GM20000 (cell line): ENCODE measurements around the gene ZNF25.
"Not testable (repeated sequence)": the region's sequence is repeated elsewhere in the genome, so short reads cannot be mapped to it uniquely, and the experiment has no call there.

ENCODE experiments used
- DNase-seq: peaks from one replicate; pipeline ENCODE4 v3.0.0; 2012; ENCODE audit warnings: low spot score
- CTCF ChIP-seq: IDR thresholded peaks from 2 replicates; pipeline ENCODE4 v1.5.1; 2012; ENCODE audit warnings: mild to moderate bottlenecking, control low read depth; ENCODE audit errors: extremely low read depth, missing control alignments

ZNF25 gene

GRCh38 chr10:37937864-37938263 is 38.6 kb downstream of the ZNF25 start:
- no peak for TF ChIP-seq CTCF
- DNase-seq: no peak

GRCh38 chr10:37934791-37935190 is 41.7 kb downstream of the ZNF25 start:
- no peak for TF ChIP-seq CTCF
- DNase-seq: no peak

GRCh38 chr10:37930423-37930822 is 46.0 kb downstream of the ZNF25 start:
- no peak for TF ChIP-seq CTCF
- no peak for DNase-seq

- DNase-seq: not testable (repeated sequence)
Observed at GRCh38 chr10:37908165-37908564, 68.3 kb downstream of the ZNF25 start.

GRCh38 chr10:37906382-37906781 is 70.1 kb downstream of the ZNF25 start:
- TF ChIP-seq CTCF: no peak
- DNase-seq: no peak
